Fibroblast of upper back skin (primary cell): Measurements from ENCODE around the gene COL2A1.

Experiments
- DNase-seq: peaks from one replicate; pipeline ENCODE4 v3.0.0-alpha.2; 2013

Gene COL2A1

GRCh38 chr12:47988073-47989022 lies 15.9 kb downstream of the COL2A1 start:
- peak; percentile 34 for DNase-seq

GRCh38 chr12:47987411-47988072 lies 16.7 kb downstream of the COL2A1 start:
- no peak for DNase-seq

- no peak for DNase-seq
These were observed 17.4 kb downstream of the COL2A1 start for GRCh38 chr12:47986832-47987231.

GRCh38 chr12:47986291-47986660 lies 18.0 kb downstream of the COL2A1 start:
- no peak for DNase-seq

- no peak for DNase-seq
These were observed 18.5 kb downstream of the COL2A1 start for GRCh38 chr12:47985596-47986290.

GRCh38 chr12:47984331-47984801 lies 19.9 kb downstream of the COL2A1 start:
- no peak for DNase-seq

GRCh38 chr12:47983541-47984115 lies 20.6 kb downstream of the COL2A1 start:
- DNase-seq = no peak

- no peak for DNase-seq
These were observed 21.5 kb downstream of the COL2A1 start for GRCh38 chr12:47982770-47983169.

- no peak for DNase-seq
These were observed 22.0 kb downstream of the COL2A1 start for GRCh38 chr12:47982311-47982710.

- no peak for DNase-seq
These were observed 22.6 kb downstream of the COL2A1 start for GRCh38 chr12:47981496-47982260.

- DNase-seq = no peak
These were observed 23.3 kb downstream of the COL2A1 start for GRCh38 chr12:47980779-47981495.

- no peak for DNase-seq
These were observed 24.1 kb downstream of the COL2A1 start for GRCh38 chr12:47980197-47980596.

GRCh38 chr12:47979686-47980085 lies 24.6 kb downstream of the COL2A1 start:
- no peak for DNase-seq

GRCh38 chr12:47979166-47979565 lies 25.1 kb downstream of the COL2A1 start:
- DNase-seq = no peak

- DNase-seq = no peak
These were observed 25.7 kb downstream of the COL2A1 start for GRCh38 chr12:47978598-47978873.

GRCh38 chr12:47977772-47978597 lies 26.3 kb downstream of the COL2A1 start:
- no peak for DNase-seq

- no peak for DNase-seq
These were observed 27.1 kb downstream of the COL2A1 start for GRCh38 chr12:47977046-47977771.

GRCh38 chr12:47975816-47976215 lies 28.5 kb downstream of the COL2A1 start:
- DNase-seq = no peak

GRCh38 chr12:47975036-47975620 lies 29.1 kb downstream of the COL2A1 start:
- no peak for DNase-seq

GRCh38 chr12:47973870-47974269 lies 30.4 kb downstream of the COL2A1 start:
- no peak for DNase-seq
